ENCODE measurements around the gene ATP10A. TPM values are rescaled to one million over a fixed set of nuclear protein-coding genes. Genes with fewer than 3 reads are reported as not detected.

ATP10A gene
- total RNA-seq, 2 donors from 2014 or later, result 16.6 to 44.6 TPM

- no peak for DNase-seq (ENCODE audit: low spot score in 2 of 2)
- Mint-ChIP-seq H3K36me3 (peaks cover 0 to 4% of the 10 kb centered on the region in 2 donors), H3K27ac (peak overlapping the region in 1 of 2 donors; percentile 43), H3K9me3 (no peaks in the 10 kb centered on the region)
- no peak for ATAC-seq
These were observed 65.6 kb downstream of the ATP10A start for GRCh38 chr15:25797511-25797935.

- ATAC-seq (no peak), DNase-seq (ENCODE audit: low spot score in 2 of 2) (no peak)
- H3K27ac Mint-ChIP-seq, result no peak overlapping the region
- no peaks in the 10 kb centered on the region for H3K9me3 Mint-ChIP-seq
- peaks cover 0 to 4% of the 10 kb centered on the region in 2 donors for H3K36me3 Mint-ChIP-seq
These were observed 66.1 kb downstream of the ATP10A start for GRCh38 chr15:25797035-25797434.

GRCh38 chr15:25796395-25796794 lies 66.7 kb downstream of the ATP10A start:
- ATAC-seq (no peak), DNase-seq (ENCODE audit: low spot score in 2 of 2) (no peak)
- Mint-ChIP-seq H3K27ac (no peak overlapping the region), H3K36me3 (peaks cover 0 to 4% of the 10 kb centered on the region in 2 donors), H3K9me3 (no peaks in the 10 kb centered on the region)

GRCh38 chr15:25795712-25796111 lies 67.4 kb downstream of the ATP10A start:
- Mint-ChIP-seq H3K9me3 (no peaks in the 10 kb centered on the region), H3K36me3 (peaks cover 0 to under 1% of the 10 kb centered on the region in 2 donors), H3K27ac (peak overlapping the region in 1 of 2 donors; percentile 57)
- DNase-seq (ENCODE audit: low spot score in 2 of 2), result no peak
- no peak for ATAC-seq

- H3K9me3 Mint-ChIP-seq, result no peaks in the 10 kb centered on the region
- H3K27ac Mint-ChIP-seq, result no peak overlapping the region
- DNase-seq (ENCODE audit: low spot score in 2 of 2) (no peak), ATAC-seq (no peak)
- H3K36me3 Mint-ChIP-seq, result no peaks in the 10 kb centered on the region
These were observed 68.1 kb downstream of the ATP10A start for GRCh38 chr15:25795061-25795460.

GRCh38 chr15:25793354-25794050 lies 69.6 kb downstream of the ATP10A start:
- Mint-ChIP-seq H3K27ac (no peak overlapping the region), H3K36me3 (peaks cover 0 to 3% of the 10 kb centered on the region in 2 donors), H3K9me3 (no peaks in the 10 kb centered on the region)
- no peak for DNase-seq (ENCODE audit: low spot score in 2 of 2)
- ATAC-seq, result no peak

- ATAC-seq, result no peak
- no peaks in the 10 kb centered on the region for H3K9me3 Mint-ChIP-seq
- DNase-seq (ENCODE audit: low spot score in 2 of 2), result no peak
- peaks cover 0 to 6% of the 10 kb centered on the region in 2 donors for H3K36me3 Mint-ChIP-seq
- H3K27ac Mint-ChIP-seq, result peak overlapping the region in 1 of 2 donors; percentile 59
These were observed 71.0 kb downstream of the ATP10A start for GRCh38 chr15:25792128-25792527.

GRCh38 chr15:25790000-25790660 lies 73.0 kb downstream of the ATP10A start:
- Mint-ChIP-seq H3K27ac (peak overlapping the region; percentile 5 to 59), H3K36me3 (peaks cover 0 to 6% of the 10 kb centered on the region in 2 donors), H3K9me3 (no peaks in the 10 kb centered on the region)
- ATAC-seq (peak; percentile 95 to 97), DNase-seq (ENCODE audit: low spot score in 2 of 2) (peak; percentile 56 to 76)

GRCh38 chr15:25789616-25789999 lies 73.5 kb downstream of the ATP10A start:
- peak overlapping the region in 1 of 2 donors; percentile 69 for H3K27ac Mint-ChIP-seq
- ATAC-seq, result no peak

GRCh38 chr15:25789211-25789610 lies 73.9 kb downstream of the ATP10A start:
- H3K9me3 Mint-ChIP-seq, result no peaks in the 10 kb centered on the region
- H3K27ac Mint-ChIP-seq, result peak overlapping the region; percentile 65 to 69
- ATAC-seq (no peak), DNase-seq (ENCODE audit: low spot score in 2 of 2) (no peak)
- peaks cover 0 to 6% of the 10 kb centered on the region in 2 donors for H3K36me3 Mint-ChIP-seq

More at GRCh38 chr15:25789616-25789999, 73.5 kb downstream of the ATP10A start:
- no peak for DNase-seq (ENCODE audit: low spot score in 2 of 2)
- H3K9me3 Mint-ChIP-seq, result no peaks in the 10 kb centered on the region
- H3K36me3 Mint-ChIP-seq, result peaks cover 0 to 6% of the 10 kb centered on the region in 2 donors

- ATAC-seq (no peak), DNase-seq (ENCODE audit: low spot score in 2 of 2) (no peak)
- peaks cover 0 to 6% of the 10 kb centered on the region in 2 donors for H3K36me3 Mint-ChIP-seq
- H3K9me3 Mint-ChIP-seq, result no peaks in the 10 kb centered on the region
- H3K27ac Mint-ChIP-seq, result peak overlapping the region in 1 of 2 donors; percentile 69
These were observed 75.1 kb downstream of the ATP10A start for GRCh38 chr15:25787855-25788520.

- ATAC-seq, result no peak
- DNase-seq (ENCODE audit: low spot score in 2 of 2), result no peak
- Mint-ChIP-seq H3K36me3 (peaks cover 0 to 6% of the 10 kb centered on the region in 2 donors), H3K27ac (peak overlapping the region; percentile 70 to 87), H3K9me3 (no peaks in the 10 kb centered on the region)
These were observed 75.7 kb downstream of the ATP10A start for GRCh38 chr15:25787381-25787780.

GRCh38 chr15:25786040-25786439 lies 77.1 kb downstream of the ATP10A start:
- no peaks in the 10 kb centered on the region for H3K9me3 Mint-ChIP-seq
- no peak for DNase-seq (ENCODE audit: low spot score in 2 of 2)
- peaks cover 0 to 6% of the 10 kb centered on the region in 2 donors for H3K36me3 Mint-ChIP-seq
- no peak for ATAC-seq
- peak overlapping the region in 1 of 2 donors; percentile 83 for H3K27ac Mint-ChIP-seq

GRCh38 chr15:25785641-25786025 lies 77.5 kb downstream of the ATP10A start:
- ATAC-seq (no peak), DNase-seq (ENCODE audit: low spot score in 2 of 2) (no peak)
- H3K36me3 Mint-ChIP-seq, result peaks cover 0 to 6% of the 10 kb centered on the region in 2 donors
- H3K9me3 Mint-ChIP-seq, result no peaks in the 10 kb centered on the region
- peak overlapping the region in 1 of 2 donors; percentile 83 for H3K27ac Mint-ChIP-seq

- DNase-seq (ENCODE audit: low spot score in 2 of 2) (no peak), ATAC-seq (no peak)
- Mint-ChIP-seq H3K36me3 (peaks cover 0 to 6% of the 10 kb centered on the region in 2 donors), H3K9me3 (no peaks in the 10 kb centered on the region), H3K27ac (no peak overlapping the region)
These were observed 78.1 kb downstream of the ATP10A start for GRCh38 chr15:25784876-25785640.

Measured in activated naive CD4-positive, alpha-beta T cell treated with anti-CD3 and anti-CD28 coated beads, Interleukin-2, amount 50 U/mL, for 72 hours (primary cell).